GM23338 (cell line): ENCODE measurements around the gene IL1RAPL2. TPM values are rescaled to one million over a fixed set of nuclear protein-coding genes. Genes with fewer than 3 reads are reported as not detected.

ENCODE experiments used
- ATAC-seq: fragments of 200-7000 bp; cut with Tn5 transposase; 3 replicates; pipeline ENCODE4 v1.9.1; 2020
- DNase-seq: peaks from one replicate; pipeline ENCODE4 v3.0.0-alpha.2; 2015; ENCODE audit warnings: low spot score
- H2AFZ ChIP-seq: fragments of 200-600 bp; sonication (generic); 2 replicates; pipeline ENCODE4 v1.8.0; 2016; ENCODE audit warnings: antibody characterized with exemption, mild to moderate bottlenecking, moderate library complexity
- H3F3A ChIP-seq: fragments of 200-600 bp; sonication (generic); replicated peaks from 2 replicates; pipeline ENCODE4 v1.8.0; 2017; ENCODE audit warnings: antibody characterized with exemption, mixed run types, low read depth
- H3K27ac ChIP-seq: fragments of 200-600 bp; sonication (generic); 2 replicates; pipeline ENCODE4 v1.6.1; 2016; ENCODE audit warnings: low read depth
- H3K27me3 ChIP-seq: fragments of 200-600 bp; sonication (generic); 2 replicates; pipeline ENCODE4 v1.8.0; 2016; ENCODE audit warnings: mild to moderate bottlenecking, mixed run types, moderate library complexity; ENCODE audit not compliant: insufficient read depth
- H3K36me3 ChIP-seq: fragments of 200-600 bp; sonication (generic); 2 replicates; pipeline ENCODE4 v1.8.0; 2016; ENCODE audit warnings: mild to moderate bottlenecking; ENCODE audit not compliant: insufficient read depth
- H3K4me1 ChIP-seq: fragments of 200-600 bp; sonication (generic); 2 replicates; pipeline ENCODE4 v1.8.0; 2016; ENCODE audit warnings: mild to moderate bottlenecking, moderate library complexity; ENCODE audit not compliant: insufficient read depth
- H3K4me2 ChIP-seq: fragments of 200-600 bp; sonication (generic); 2 replicates; pipeline ENCODE4 v1.7.1; 2017; ENCODE audit warnings: mixed run types
- H3K4me3 ChIP-seq: fragments of 200-600 bp; sonication (generic); 2 replicates; pipeline ENCODE4 v1.6.1; 2016; ENCODE audit warnings: mixed run types
- H3K79me2 ChIP-seq: fragments of 200-600 bp; sonication (generic); replicated peaks from 2 replicates; pipeline ENCODE4 v1.8.0; 2017; ENCODE audit warnings: mild to moderate bottlenecking; ENCODE audit not compliant: insufficient read depth
- H3K9me2 ChIP-seq: fragments of 200-600 bp; sonication (generic); 2 replicates; pipeline ENCODE4 v1.8.0; 2017; ENCODE audit not compliant: insufficient read depth
- H4K20me1 ChIP-seq: fragments of 200-600 bp; sonication (generic); replicated peaks from 2 replicates; pipeline ENCODE4 v1.8.0; 2017; ENCODE audit warnings: mild to moderate bottlenecking; ENCODE audit not compliant: insufficient read depth
- H3K27ac Mint-ChIP-seq: 2 replicates; pipeline ENCODE4 v1.8.0; 2020; ENCODE audit warnings: inconsistent platforms, mild to moderate bottlenecking, moderate library complexity, mixed read lengths
- H3K27me3 Mint-ChIP-seq: 3 replicates; pipeline ENCODE4 v1.8.0; 2022; ENCODE audit warnings: low read depth, mild to moderate bottlenecking, moderate library complexity, mixed read lengths, inconsistent platforms; ENCODE audit not compliant: insufficient read depth, poor library complexity
- H3K36me3 Mint-ChIP-seq: 3 replicates; pipeline ENCODE4 v1.8.0; 2021; ENCODE audit warnings: low read depth, mild to moderate bottlenecking, inconsistent platforms, moderate library complexity, mixed read lengths
- H3K4me1 Mint-ChIP-seq: 3 replicates; pipeline ENCODE4 v1.8.0; 2020; ENCODE audit warnings: mild to moderate bottlenecking, inconsistent platforms, mixed read lengths
- H3K4me3 Mint-ChIP-seq: 3 replicates; pipeline ENCODE4 v1.8.0; 2021; ENCODE audit warnings: moderate library complexity, mild to moderate bottlenecking, inconsistent platforms, mixed read lengths
- H3K9me3 Mint-ChIP-seq: 3 replicates; pipeline ENCODE4 v1.8.0; 2020; ENCODE audit warnings: moderate library complexity, mild to moderate bottlenecking, inconsistent platforms, mixed read lengths
- ETS1 ChIP-seq: IDR thresholded peaks from 2 replicates; pipeline ENCODE4 v1.6.1; 2016; ENCODE audit warnings: antibody characterized with exemption
- JUNB ChIP-seq: IDR thresholded peaks from one replicate; pipeline ENCODE4 v1.6.1; 2016; ENCODE audit warnings: antibody characterized with exemption; ENCODE audit not compliant: unreplicated experiment
- POLR2AphosphoS5 ChIP-seq: IDR thresholded peaks from 2 replicates; pipeline ENCODE4 v1.6.1; 2016; ENCODE audit warnings: antibody characterized with exemption, low read depth
- STAT1 ChIP-seq: IDR thresholded peaks from one replicate; pipeline ENCODE4 v1.6.1; 2016; ENCODE audit warnings: antibody characterized with exemption; ENCODE audit not compliant: unreplicated experiment
- ZNF114 ChIP-seq: fragments of 250-450 bp; sonication (Bioruptor Pico); IDR thresholded peaks from 2 replicates; pipeline ENCODE4 v1.5.0; 2020; ENCODE audit warnings: mild to moderate bottlenecking, moderate library complexity
- polyA plus RNA-seq: library from polyadenylated mRNA; unstranded; fragments of >200 nt; fragmentation: Nextera tagmentation; extraction: Ambion mirVana; gene quantifications from 2 replicates; pipeline ENCODE4 v1.2.1, GENCODE V29; 2016
- total RNA-seq: library from RNA; depleted of rRNA; stranded (reverse); fragments of >200 nt; shearing (Covaris generic); gene quantifications from 2 replicates; pipeline ENCODE4 v1.2.3, GENCODE V29; 2014
- TF ChIP-seq, protein P1 (sequence below): fragments of 250-450 bp; sonication (Bioruptor Pico); IDR thresholded peaks from 2 replicates; pipeline ENCODE4 v1.5.0; 2020; ENCODE audit warnings: mild to moderate bottlenecking, moderate library complexity
- TF ChIP-seq, protein P2 (sequence below), 2 experiments: fragments of 200-600 bp in 1 of 2; sonication (generic) in 1 of 2; conservative IDR thresholded peaks; 2 replicates each; pipeline versions ENCODE4 v1.5.1 to v1.6.1; 2016 to 2017; ENCODE audit warnings: antibody characterized with exemption in 2 of 2, low read depth in 2 of 2, mild to moderate bottlenecking in 2 of 2, moderate library complexity in 1 of 2

The IL1RAPL2 gene
- total and polyA plus RNA-seq, 2 experiments from 2014 or later, result 0.80 to 0.94 TPM

- TF ChIP-seq, protein P1, sequence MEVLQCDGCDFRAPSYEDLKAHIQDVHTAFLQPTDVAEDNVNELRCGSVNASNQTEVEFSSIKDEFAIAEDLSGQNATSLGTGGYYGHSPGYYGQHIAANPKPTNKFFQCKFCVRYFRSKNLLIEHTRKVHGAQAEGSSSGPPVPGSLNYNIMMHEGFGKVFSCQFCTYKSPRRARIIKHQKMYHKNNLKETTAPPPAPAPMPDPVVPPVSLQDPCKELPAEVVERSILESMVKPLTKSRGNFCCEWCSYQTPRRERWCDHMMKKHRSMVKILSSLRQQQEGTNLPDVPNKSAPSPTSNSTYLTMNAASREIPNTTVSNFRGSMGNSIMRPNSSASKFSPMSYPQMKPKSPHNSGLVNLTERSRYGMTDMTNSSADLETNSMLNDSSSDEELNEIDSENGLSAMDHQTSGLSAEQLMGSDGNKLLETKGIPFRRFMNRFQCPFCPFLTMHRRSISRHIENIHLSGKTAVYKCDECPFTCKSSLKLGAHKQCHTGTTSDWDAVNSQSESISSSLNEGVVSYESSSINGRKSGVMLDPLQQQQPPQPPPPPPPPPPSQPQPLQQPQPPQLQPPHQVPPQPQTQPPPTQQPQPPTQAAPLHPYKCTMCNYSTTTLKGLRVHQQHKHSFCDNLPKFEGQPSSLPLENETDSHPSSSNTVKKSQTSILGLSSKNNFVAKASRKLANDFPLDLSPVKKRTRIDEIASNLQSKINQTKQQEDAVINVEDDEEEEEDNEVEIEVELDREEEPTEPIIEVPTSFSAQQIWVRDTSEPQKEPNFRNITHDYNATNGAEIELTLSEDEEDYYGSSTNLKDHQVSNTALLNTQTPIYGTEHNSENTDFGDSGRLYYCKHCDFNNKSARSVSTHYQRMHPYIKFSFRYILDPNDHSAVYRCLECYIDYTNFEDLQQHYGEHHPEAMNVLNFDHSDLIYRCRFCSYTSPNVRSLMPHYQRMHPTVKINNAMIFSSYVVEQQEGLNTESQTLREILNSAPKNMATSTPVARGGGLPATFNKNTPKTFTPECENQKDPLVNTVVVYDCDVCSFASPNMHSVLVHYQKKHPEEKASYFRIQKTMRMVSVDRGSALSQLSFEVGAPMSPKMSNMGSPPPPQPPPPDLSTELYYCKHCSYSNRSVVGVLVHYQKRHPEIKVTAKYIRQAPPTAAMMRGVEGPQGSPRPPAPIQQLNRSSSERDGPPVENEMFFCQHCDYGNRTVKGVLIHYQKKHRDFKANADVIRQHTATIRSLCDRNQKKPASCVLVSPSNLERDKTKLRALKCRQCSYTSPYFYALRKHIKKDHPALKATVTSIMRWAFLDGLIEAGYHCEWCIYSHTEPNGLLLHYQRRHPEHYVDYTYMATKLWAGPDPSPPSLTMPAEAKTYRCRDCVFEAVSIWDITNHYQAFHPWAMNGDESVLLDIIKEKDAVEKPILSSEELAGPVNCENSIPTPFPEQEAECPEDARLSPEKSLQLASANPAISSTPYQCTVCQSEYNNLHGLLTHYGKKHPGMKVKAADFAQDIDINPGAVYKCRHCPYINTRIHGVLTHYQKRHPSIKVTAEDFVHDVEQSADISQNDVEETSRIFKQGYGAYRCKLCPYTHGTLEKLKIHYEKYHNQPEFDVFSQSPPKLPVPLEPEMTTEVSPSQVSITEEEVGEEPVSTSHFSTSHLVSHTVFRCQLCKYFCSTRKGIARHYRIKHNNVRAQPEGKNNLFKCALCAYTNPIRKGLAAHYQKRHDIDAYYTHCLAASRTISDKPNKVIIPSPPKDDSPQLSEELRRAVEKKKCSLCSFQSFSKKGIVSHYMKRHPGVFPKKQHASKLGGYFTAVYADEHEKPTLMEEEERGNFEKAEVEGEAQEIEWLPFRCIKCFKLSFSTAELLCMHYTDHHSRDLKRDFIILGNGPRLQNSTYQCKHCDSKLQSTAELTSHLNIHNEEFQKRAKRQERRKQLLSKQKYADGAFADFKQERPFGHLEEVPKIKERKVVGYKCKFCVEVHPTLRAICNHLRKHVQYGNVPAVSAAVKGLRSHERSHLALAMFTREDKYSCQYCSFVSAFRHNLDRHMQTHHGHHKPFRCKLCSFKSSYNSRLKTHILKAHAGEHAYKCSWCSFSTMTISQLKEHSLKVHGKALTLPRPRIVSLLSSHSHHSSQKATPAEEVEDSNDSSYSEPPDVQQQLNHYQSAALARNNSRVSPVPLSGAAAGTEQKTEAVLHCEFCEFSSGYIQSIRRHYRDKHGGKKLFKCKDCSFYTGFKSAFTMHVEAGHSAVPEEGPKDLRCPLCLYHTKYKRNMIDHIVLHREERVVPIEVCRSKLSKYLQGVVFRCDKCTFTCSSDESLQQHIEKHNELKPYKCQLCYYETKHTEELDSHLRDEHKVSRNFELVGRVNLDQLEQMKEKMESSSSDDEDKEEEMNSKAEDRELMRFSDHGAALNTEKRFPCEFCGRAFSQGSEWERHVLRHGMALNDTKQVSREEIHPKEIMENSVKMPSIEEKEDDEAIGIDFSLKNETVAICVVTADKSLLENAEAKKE (CRISPR knock-in tag), result no peak
- TF ChIP-seq JUNB, result no peak
- TF ChIP-seq ZNF114, result no peak
- TF ChIP-seq ETS1, result no peak
- no peak for TF ChIP-seq STAT1
- no peak for TF ChIP-seq POLR2AphosphoS5
Observed at GRCh38 chrX:105052926-105053325, 486.9 kb downstream of the IL1RAPL2 start (continued).

DNA sequence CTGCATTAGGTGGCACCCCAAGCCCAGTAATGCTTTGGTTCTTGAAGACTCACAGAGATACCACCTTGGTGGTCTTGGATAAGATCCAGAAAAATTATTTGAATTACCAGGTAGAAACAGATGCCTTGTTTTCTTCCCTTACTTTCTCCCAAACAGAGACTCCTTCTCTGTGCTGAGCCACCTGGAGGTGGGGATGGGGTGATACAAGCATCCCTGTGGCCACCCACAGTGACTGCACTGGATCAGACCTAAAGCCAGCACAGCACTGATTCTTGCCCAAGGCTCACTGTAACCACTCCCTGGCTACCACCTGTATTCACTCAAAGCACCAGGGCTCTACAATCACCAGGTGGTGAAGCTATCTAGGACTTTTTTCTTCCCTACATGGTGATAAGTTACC, 497.7 kb downstream of the IL1RAPL2 start:
- Histone ChIP-seq H3K27ac (no peak overlapping the region), H3K4me2 (no peak overlapping the region), H3F3A (no peaks in the 10 kb centered on the region), H3K9me2 (no peaks in the 10 kb centered on the region), H3K4me1 (no peaks in the 10 kb centered on the region), H3K4me3 (no peak overlapping the region), H3K36me3 (no peaks in the 10 kb centered on the region), H3K27me3 (no peaks in the 10 kb centered on the region), H3K79me2 (no peaks in the 10 kb centered on the region), H2AFZ (0 out of 2 replicates have a peak overlapping the region, but pooled peaks have one; percentile 32), H4K20me1 (no peaks in the 10 kb centered on the region)
- Mint-ChIP-seq H3K27me3 (no peaks in the 10 kb centered on the region), H3K4me3 (no peak overlapping the region), H3K36me3 (no peaks in the 10 kb centered on the region), H3K4me1 (no peaks in the 10 kb centered on the region), H3K9me3 (no peaks in the 10 kb centered on the region), H3K27ac (no peak overlapping the region)
- DNase-seq, result peak; percentile 35
- no peak for TF ChIP-seq JUNB
- TF ChIP-seq, protein P2, sequence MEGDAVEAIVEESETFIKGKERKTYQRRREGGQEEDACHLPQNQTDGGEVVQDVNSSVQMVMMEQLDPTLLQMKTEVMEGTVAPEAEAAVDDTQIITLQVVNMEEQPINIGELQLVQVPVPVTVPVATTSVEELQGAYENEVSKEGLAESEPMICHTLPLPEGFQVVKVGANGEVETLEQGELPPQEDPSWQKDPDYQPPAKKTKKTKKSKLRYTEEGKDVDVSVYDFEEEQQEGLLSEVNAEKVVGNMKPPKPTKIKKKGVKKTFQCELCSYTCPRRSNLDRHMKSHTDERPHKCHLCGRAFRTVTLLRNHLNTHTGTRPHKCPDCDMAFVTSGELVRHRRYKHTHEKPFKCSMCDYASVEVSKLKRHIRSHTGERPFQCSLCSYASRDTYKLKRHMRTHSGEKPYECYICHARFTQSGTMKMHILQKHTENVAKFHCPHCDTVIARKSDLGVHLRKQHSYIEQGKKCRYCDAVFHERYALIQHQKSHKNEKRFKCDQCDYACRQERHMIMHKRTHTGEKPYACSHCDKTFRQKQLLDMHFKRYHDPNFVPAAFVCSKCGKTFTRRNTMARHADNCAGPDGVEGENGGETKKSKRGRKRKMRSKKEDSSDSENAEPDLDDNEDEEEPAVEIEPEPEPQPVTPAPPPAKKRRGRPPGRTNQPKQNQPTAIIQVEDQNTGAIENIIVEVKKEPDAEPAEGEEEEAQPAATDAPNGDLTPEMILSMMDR (conservative IDR thresholded peaks at IDR 0.05; ENCODE audit: low read depth in 2 of 2), result peak; percentile 32 to 40; a peak in 3 of 4 replicates
- ATAC-seq, result peak; percentile 84
